Loucy (cell line): Measurements from ENCODE around the gene ANOS1.

Experiments
- H2AFZ ChIP-seq: fragments of 200-600 bp; sonication (generic); 2 replicates; pipeline ENCODE4 v1.6.0; 2016; ENCODE audit warnings: antibody characterized with exemption, mild to moderate bottlenecking, low read length, moderate library complexity
- H3F3A ChIP-seq: fragments of 200-600 bp; 2 replicates; pipeline ENCODE4 v1.6.0; 2016; ENCODE audit warnings: antibody characterized with exemption, low read depth, mild to moderate bottlenecking
- H3K27me3 ChIP-seq: fragments of 200-600 bp; sonication (generic); 2 replicates; pipeline ENCODE4 v1.6.1; 2014; ENCODE audit warnings: low read length, mild to moderate bottlenecking; ENCODE audit not compliant: insufficient read depth, poor library complexity, severe bottlenecking
- H3K36me3 ChIP-seq: fragments of 200-600 bp; sonication (generic); 2 replicates; pipeline ENCODE4 v1.6.1; 2016; ENCODE audit warnings: low read length; ENCODE audit not compliant: insufficient read depth
- H3K4me1 ChIP-seq: fragments of 200-600 bp; sonication (generic); 2 replicates; pipeline ENCODE4 v1.5.1; 2014; ENCODE audit warnings: low read length, mild to moderate bottlenecking; ENCODE audit not compliant: insufficient read depth, poor library complexity, severe bottlenecking
- H3K4me2 ChIP-seq: fragments of 200-600 bp; sonication (generic); 2 replicates; pipeline ENCODE4 v1.6.0; 2014; ENCODE audit warnings: antibody characterized with exemption, low read length, low read depth, mild to moderate bottlenecking; ENCODE audit not compliant: poor library complexity, severe bottlenecking
- H3K4me3 ChIP-seq: fragments of 200-600 bp; sonication (generic); 2 replicates; pipeline ENCODE4 v1.5.1; 2014; ENCODE audit warnings: low read length, mild to moderate bottlenecking, mixed read lengths; ENCODE audit not compliant: poor library complexity, severe bottlenecking
- H3K79me2 ChIP-seq: fragments of 200-600 bp; sonication (generic); 2 replicates; pipeline ENCODE4 v1.6.1; 2014; ENCODE audit warnings: low read length; ENCODE audit not compliant: insufficient read depth
- H3K9ac ChIP-seq: fragments of 200-600 bp; sonication (generic); 2 replicates; pipeline ENCODE4 v1.6.0; 2014; ENCODE audit warnings: mild to moderate bottlenecking, low read depth, low read length, moderate library complexity; ENCODE audit not compliant: poor library complexity, severe bottlenecking
- H3K9me2 ChIP-seq: fragments of 200-600 bp; sonication (generic); replicated peaks from 2 replicates; pipeline ENCODE4 v1.6.1; 2016; ENCODE audit warnings: low read depth, low read length, mixed read lengths
- H3K9me3 ChIP-seq: fragments of 200-600 bp; sonication (generic); 2 replicates; pipeline ENCODE4 v1.6.1; 2014; ENCODE audit warnings: mild to moderate bottlenecking, antibody characterized with exemption, low read length, low read depth; ENCODE audit not compliant: insufficient read depth
- H4K20me1 ChIP-seq: fragments of 200-600 bp; sonication (generic); 2 replicates; pipeline ENCODE4 v1.6.0; 2014; ENCODE audit warnings: antibody characterized with exemption, low read length, mild to moderate bottlenecking; ENCODE audit not compliant: insufficient read depth, poor library complexity, severe bottlenecking
- EZH2phosphoT487 ChIP-seq: fragments of 200-600 bp; IDR thresholded peaks from 2 replicates; pipeline ENCODE4 v1.6.1; 2018; ENCODE audit warnings: antibody characterized with exemption, mild to moderate bottlenecking, moderate library complexity, borderline replicate concordance
- TF ChIP-seq, protein P1 (sequence below): fragments of 200-600 bp; sonication (generic); conservative IDR thresholded peaks from 2 replicates; pipeline ENCODE4 v1.5.1; 2014; ENCODE audit warnings: mild to moderate bottlenecking, antibody characterized with exemption, low read length

The ANOS1 gene

DNA sequence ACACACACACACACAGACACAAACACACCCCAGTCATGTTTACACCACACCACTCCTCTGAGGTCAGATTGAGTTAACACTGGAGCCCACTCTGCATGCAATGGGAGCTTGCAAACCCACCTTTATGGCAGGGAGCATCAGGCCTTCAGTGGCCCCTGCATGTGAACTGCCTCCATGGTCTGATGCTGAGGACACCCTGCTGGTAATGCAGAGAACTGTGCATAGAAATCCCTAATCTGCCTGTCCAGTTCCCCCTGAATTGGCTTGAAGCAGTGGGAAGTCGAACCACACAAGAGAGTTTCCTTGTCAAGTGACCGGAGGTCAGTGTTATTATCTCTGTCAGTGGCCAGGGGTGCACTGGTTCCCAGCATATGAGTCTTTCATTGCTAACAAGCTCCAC lies 59.8 kb downstream of the ANOS1 start:
- no peak overlapping the region for H3K9ac ChIP-seq
- TF ChIP-seq, protein P1, sequence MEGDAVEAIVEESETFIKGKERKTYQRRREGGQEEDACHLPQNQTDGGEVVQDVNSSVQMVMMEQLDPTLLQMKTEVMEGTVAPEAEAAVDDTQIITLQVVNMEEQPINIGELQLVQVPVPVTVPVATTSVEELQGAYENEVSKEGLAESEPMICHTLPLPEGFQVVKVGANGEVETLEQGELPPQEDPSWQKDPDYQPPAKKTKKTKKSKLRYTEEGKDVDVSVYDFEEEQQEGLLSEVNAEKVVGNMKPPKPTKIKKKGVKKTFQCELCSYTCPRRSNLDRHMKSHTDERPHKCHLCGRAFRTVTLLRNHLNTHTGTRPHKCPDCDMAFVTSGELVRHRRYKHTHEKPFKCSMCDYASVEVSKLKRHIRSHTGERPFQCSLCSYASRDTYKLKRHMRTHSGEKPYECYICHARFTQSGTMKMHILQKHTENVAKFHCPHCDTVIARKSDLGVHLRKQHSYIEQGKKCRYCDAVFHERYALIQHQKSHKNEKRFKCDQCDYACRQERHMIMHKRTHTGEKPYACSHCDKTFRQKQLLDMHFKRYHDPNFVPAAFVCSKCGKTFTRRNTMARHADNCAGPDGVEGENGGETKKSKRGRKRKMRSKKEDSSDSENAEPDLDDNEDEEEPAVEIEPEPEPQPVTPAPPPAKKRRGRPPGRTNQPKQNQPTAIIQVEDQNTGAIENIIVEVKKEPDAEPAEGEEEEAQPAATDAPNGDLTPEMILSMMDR, result no peak
- no peak for TF ChIP-seq EZH2phosphoT487
- no peaks in the 10 kb centered on the region for H3K9me3 ChIP-seq
- H3K79me2 ChIP-seq, result no peaks in the 10 kb centered on the region
- H3K27me3 ChIP-seq, result no peaks in the 10 kb centered on the region
- no peaks in the 10 kb centered on the region for H4K20me1 ChIP-seq
- no peaks in the 10 kb centered on the region for H3K36me3 ChIP-seq
- H3K4me2 ChIP-seq, result no peak overlapping the region
- no peaks in the 10 kb centered on the region for H3F3A ChIP-seq
- H3K9me2 ChIP-seq, result no peaks in the 10 kb centered on the region
- no peak overlapping the region for H3K4me3 ChIP-seq
- H2AFZ ChIP-seq, result no peak overlapping the region
- no peaks in the 10 kb centered on the region for H3K4me1 ChIP-seq

DNA sequence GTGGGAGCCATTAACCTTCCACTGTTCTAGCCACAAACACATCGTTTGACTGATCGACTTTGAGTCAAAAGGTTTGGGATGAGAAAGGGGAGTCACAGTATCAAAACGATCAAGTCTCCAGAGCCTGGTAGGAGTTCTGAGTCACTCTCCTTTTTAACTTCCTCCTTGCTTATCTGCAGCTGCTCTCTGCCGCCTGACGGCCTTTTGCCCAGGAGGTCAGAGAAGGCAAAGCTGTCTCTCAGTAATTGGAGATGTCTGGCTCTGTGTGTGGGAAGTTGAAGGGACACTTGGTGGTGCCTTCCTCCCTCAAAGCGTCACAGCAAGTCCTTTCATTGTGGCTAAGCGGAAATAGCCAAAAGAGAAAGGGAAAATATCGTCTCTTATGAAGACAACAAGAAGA lies 63.1 kb downstream of the ANOS1 start:
- H3K79me2 ChIP-seq, result no peaks in the 10 kb centered on the region

DNA sequence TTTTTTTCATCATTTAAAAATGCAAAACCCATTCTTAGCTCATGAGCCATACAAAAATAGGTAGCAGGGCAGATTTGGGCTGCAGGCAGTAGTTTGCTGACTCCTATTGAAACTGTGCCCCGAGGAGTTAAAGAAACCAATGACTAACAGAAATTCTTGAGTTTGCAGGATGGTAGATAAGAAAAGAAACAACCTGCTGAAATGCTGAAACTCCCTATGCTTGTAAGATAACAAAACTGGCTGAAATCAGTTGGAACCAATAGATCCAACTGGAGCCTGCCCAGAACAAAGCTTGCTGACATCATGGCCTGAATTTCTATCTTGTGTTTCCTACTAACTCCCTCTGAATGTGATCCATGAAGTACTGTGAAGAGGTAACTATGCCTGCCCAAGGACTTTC lies 68.6 kb downstream of the ANOS1 start:
- no peak overlapping the region for H3K4me2 ChIP-seq
- no peak overlapping the region for H3K9ac ChIP-seq
- no peak for TF ChIP-seq EZH2phosphoT487
- TF ChIP-seq, protein P1, result no peak
- no peaks in the 10 kb centered on the region for H3F3A ChIP-seq
- no peak overlapping the region for H2AFZ ChIP-seq
- no peak overlapping the region for H3K4me3 ChIP-seq
- H3K36me3 ChIP-seq, result no peaks in the 10 kb centered on the region
- no peaks in the 10 kb centered on the region for H3K9me2 ChIP-seq
- H3K79me2 ChIP-seq, result no peaks in the 10 kb centered on the region
- no peaks in the 10 kb centered on the region for H3K9me3 ChIP-seq
- no peaks in the 10 kb centered on the region for H4K20me1 ChIP-seq
- H3K4me1 ChIP-seq, result no peaks in the 10 kb centered on the region
- H3K27me3 ChIP-seq, result no peaks in the 10 kb centered on the region

More for the DNA sequence above, 63.1 kb downstream of the ANOS1 start:
- no peaks in the 10 kb centered on the region for H3K27me3 ChIP-seq
- H3K36me3 ChIP-seq, result no peaks in the 10 kb centered on the region
- H3K4me2 ChIP-seq, result no peak overlapping the region
- H3K4me3 ChIP-seq, result no peak overlapping the region
- H3K9me3 ChIP-seq, result no peaks in the 10 kb centered on the region
- no peaks in the 10 kb centered on the region for H3K4me1 ChIP-seq
- no peak overlapping the region for H3K9ac ChIP-seq
- no peaks in the 10 kb centered on the region for H4K20me1 ChIP-seq
- TF ChIP-seq, protein P1, result no peak
- TF ChIP-seq EZH2phosphoT487, result no peak
- no peaks in the 10 kb centered on the region for H3F3A ChIP-seq
- H3K9me2 ChIP-seq, result no peaks in the 10 kb centered on the region
- H2AFZ ChIP-seq, result no peak overlapping the region
